ENCODE data around the gene EHD4. TPM values are rescaled to one million over a fixed set of nuclear protein-coding genes. Genes with fewer than 3 reads are reported as not detected.

The EHD4 gene
- total RNA-seq, 1 donor from 2014 or later: 18.8 TPM

DNA sequence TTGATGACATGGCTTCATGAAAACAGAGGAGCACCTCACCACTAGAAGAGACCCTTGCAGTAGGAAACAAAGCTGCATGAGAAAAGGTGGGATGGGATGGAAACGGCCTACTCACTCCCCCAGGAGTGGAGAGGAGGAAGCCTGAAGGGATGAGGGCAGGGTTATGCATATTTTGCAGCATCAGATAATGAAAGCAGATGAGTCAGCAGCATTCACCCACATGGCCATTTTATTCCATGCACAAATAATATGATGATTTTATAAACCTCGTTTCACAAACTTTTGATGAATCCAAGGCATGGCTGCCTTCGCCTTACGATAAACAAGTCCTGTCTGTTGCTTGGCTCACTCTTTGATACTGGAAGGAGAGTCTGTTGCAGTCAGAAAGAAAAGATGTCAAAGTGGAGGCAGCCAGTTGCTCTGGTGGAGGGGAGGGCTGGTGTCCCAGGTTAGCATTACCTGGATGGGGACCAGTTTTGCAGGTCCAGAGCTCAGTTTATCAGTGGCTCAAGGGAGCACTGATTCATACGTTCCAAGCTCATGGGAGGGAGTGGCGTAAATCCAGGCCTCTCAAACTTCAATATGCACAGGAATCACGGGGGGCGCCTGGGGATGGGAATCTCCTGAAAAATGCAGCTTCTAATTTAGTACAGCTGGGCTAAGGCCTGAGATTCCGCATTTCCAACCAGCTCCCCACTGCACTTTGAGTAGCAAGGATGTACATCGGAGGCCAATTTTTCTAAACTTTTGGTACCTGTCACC is 9.2 kb upstream of the EHD4 start:
- TF ChIP-seq, protein P1, sequence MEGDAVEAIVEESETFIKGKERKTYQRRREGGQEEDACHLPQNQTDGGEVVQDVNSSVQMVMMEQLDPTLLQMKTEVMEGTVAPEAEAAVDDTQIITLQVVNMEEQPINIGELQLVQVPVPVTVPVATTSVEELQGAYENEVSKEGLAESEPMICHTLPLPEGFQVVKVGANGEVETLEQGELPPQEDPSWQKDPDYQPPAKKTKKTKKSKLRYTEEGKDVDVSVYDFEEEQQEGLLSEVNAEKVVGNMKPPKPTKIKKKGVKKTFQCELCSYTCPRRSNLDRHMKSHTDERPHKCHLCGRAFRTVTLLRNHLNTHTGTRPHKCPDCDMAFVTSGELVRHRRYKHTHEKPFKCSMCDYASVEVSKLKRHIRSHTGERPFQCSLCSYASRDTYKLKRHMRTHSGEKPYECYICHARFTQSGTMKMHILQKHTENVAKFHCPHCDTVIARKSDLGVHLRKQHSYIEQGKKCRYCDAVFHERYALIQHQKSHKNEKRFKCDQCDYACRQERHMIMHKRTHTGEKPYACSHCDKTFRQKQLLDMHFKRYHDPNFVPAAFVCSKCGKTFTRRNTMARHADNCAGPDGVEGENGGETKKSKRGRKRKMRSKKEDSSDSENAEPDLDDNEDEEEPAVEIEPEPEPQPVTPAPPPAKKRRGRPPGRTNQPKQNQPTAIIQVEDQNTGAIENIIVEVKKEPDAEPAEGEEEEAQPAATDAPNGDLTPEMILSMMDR (conservative IDR thresholded peaks at IDR 0.05): no peak
- Mint-ChIP-seq H3K4me3 (no peak overlapping the region), H3K9me3 (no peaks in the 10 kb centered on the region), H3K27me3 (no peaks in the 10 kb centered on the region), H3K27ac (peak overlapping the region; percentile 91), H3K4me1 (ENCODE audit: unreplicated experiment) (peaks cover 11% of the 10 kb centered on the region), H3K36me3 (no peaks in the 10 kb centered on the region)
- DNase-seq (ENCODE audit: extremely low spot score, unreplicated experiment): peak; percentile 45

DNA sequence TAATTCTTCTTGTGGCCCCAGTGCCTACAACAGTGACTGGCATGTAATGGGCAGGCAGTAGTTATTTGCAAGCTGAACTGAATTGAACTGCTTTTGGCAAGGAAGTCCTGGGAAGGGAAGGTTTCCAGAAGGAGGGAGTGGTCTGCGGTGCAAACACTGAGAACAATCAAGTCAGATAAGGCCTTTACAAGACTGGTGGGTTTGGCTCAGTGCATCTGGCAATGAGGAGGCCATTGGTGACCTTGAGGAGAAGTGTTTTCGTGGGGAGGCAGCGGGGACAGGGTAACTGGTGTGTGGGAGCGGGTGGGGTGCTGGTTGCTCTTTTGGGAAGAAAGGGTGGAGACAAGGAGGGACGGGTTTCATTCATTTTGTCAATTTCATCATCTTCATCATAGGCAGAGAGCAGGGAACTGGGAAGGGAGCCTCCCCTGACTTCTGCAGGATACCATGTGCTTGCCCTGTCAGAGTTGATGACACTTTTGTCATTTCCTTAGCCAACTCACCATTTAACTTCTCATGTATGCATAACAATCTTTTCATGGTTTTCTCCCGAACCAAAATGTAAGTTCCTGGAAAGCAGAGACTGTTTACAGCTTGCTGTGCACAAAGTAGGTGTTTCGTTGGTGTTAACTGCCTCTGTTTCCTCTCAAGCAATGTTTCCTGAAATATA is 8.4 kb upstream of the EHD4 start:
- Mint-ChIP-seq H3K4me1 (ENCODE audit: unreplicated experiment) (peaks cover 11% of the 10 kb centered on the region), H3K36me3 (no peaks in the 10 kb centered on the region), H3K27me3 (no peaks in the 10 kb centered on the region), H3K27ac (peak overlapping the region; percentile 91), H3K4me3 (no peak overlapping the region), H3K9me3 (no peaks in the 10 kb centered on the region)
- DNase-seq (ENCODE audit: extremely low spot score, unreplicated experiment): peak; percentile 63
- TF ChIP-seq, protein P1 (conservative IDR thresholded peaks at IDR 0.05): no peak

DNA sequence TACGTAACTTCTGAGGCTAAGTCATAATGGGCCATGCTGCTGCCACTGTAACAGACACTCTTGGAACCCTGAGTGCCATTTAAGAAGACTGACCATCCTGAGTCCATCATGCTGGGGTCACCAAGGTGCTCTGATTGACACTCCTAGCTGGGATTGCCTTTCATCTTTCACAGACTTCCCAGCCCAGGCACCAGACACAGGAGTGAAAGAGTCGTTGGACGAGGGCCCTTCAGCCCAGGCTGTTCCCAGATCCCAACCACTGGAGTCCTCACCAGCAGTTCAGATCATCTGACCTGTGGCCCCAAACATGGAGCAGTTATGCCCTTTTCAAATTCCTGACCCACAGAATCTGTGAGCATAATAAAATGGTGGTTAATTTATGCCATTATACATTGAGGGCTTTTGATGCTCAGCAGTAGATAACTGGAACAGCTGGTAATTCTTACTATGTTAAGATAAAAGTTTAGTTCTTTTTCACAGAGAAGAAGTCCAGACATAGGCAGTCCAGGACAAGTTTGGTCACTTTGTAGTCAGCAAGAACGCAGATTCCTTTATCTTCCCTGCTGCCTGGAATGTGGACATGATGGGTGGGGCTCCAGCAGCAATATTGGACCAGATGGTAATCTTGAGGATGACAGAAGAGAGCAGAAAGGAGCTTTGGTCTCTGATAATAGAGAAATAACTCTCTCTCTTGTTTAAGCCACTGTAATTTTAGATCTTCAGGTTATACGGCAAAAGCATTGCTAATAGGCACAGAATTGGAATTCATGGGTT is 7.3 kb upstream of the EHD4 start:
- peaks cover 11% of the 10 kb centered on the region for H3K4me1 Mint-ChIP-seq (ENCODE audit: unreplicated experiment)
- H3K9me3 Mint-ChIP-seq: no peaks in the 10 kb centered on the region
- H3K27ac Mint-ChIP-seq: peak overlapping the region; percentile 91
- no peaks in the 10 kb centered on the region for H3K36me3 Mint-ChIP-seq
- TF ChIP-seq, protein P1 (conservative IDR thresholded peaks at IDR 0.05): no peak
- H3K27me3 Mint-ChIP-seq: no peaks in the 10 kb centered on the region
- peak overlapping the region; percentile 29 for H3K4me3 Mint-ChIP-seq
- peak; percentile 32 for DNase-seq (ENCODE audit: extremely low spot score, unreplicated experiment)

DNA sequence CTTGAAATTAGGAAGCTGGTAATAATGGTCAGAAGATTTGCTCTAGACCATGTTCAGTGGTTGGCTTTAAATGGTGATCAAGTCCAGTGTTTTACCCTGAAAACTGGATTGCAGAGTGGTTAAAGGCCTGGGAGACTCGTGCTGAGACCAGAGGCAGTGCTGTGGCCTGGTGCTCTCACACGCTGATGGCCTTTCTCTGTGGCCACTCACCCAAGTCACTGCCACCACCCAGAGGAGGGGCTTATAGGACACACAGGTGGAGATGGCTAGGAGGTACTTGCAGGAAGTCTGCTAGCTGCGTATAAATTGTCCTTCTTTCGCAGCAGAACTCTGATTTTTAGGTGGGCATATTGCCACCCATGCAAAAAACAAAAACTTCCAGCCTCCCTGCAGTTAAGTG is 6.2 kb upstream of the EHD4 start:
- Mint-ChIP-seq H3K9me3 (no peaks in the 10 kb centered on the region), H3K36me3 (no peaks in the 10 kb centered on the region), H3K27ac (no peak overlapping the region), H3K4me3 (no peak overlapping the region), H3K27me3 (peaks cover 3% of the 10 kb centered on the region), H3K4me1 (ENCODE audit: unreplicated experiment) (peaks cover 11% of the 10 kb centered on the region)
- TF ChIP-seq, protein P1 (conservative IDR thresholded peaks at IDR 0.05): no peak
- peak; percentile 49 for DNase-seq (ENCODE audit: extremely low spot score, unreplicated experiment)

DNA sequence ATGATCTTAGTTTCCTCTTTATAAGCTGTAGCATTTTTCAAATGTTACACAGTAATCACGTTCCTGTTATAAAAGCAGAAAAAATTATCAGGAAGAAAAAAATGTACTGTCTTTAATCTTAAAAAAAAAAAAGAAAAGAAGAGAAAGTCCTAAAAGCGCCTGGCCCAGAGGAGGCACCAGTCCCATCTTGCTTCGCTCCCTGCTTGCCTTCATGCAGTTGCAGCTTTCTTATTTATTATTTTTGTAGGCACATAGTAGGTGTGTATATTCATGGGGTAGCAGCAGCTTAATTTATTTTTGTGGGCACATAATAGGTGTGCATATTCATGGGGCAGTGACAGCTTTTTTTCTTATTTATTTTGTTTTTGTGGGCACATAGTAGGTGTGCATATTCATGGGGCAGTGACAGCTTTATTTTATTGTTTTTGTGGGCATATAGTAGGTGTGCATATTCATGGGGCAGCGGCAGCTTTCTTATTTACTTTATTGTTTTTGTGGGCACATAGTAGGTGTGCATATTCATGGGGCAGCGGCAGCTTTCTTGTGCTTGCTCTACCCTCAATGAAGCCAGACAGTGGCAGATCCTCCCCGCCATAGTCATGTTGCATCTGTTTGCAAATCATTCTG is 5.5 kb upstream of the EHD4 start:
- Mint-ChIP-seq H3K4me1 (ENCODE audit: unreplicated experiment) (peaks cover 11% of the 10 kb centered on the region), H3K27ac (no peak overlapping the region), H3K36me3 (no peaks in the 10 kb centered on the region), H3K4me3 (no peak overlapping the region), H3K9me3 (no peaks in the 10 kb centered on the region), H3K27me3 (peaks cover 3% of the 10 kb centered on the region)
- TF ChIP-seq, protein P1 (conservative IDR thresholded peaks at IDR 0.05): no peak
- no peak for DNase-seq (ENCODE audit: extremely low spot score, unreplicated experiment)

All from type B pancreatic cell (in vitro differentiated cells).